Effector CD4-positive, alpha-beta T cell (primary cell): ENCODE results near the gene RPS6KA2.
A peak's percentile ranks its signal among the peaks of the same experiment; 100 is the strongest.

Experiments used
- DNase-seq: peaks from one replicate; pipeline ENCODE4 v3.0.0-alpha.2; 2020

RPS6KA2 gene

DNA sequence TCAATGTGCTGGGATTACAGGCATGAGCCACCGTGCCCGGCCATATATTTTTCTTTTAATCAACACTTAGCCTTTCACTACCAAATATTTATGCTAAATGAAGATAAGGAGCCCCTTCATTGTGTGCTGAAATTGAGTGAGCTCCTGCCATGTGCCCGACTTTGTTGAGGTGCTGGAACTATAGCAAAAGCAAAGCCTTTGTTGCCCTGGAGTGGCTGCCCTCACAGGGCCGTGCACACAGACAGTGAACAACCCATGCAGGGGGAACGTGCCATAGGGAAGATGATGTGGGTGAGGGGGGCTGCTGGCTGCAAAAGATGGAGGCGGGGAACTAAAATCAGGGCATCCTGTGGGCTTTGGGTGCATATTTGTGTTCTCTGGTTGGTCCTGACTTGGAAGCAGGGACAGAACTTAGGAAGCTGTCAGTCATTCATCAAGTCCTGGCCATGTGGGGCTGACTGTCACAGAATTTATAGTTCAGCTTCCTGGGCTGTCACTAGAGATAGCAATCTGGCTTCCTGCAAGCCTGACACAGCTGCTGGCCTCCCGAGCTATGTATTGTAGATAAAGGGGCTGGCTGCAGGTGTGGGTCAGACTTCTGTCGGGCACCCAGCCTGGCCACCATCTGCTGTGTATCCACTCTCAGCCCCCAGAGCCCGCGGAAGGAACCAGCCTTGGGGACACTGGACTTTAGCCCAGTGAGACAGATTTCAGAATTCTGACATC lies 187.5 kb downstream of the RPS6KA2 start:
- no peak for DNase-seq

DNA sequence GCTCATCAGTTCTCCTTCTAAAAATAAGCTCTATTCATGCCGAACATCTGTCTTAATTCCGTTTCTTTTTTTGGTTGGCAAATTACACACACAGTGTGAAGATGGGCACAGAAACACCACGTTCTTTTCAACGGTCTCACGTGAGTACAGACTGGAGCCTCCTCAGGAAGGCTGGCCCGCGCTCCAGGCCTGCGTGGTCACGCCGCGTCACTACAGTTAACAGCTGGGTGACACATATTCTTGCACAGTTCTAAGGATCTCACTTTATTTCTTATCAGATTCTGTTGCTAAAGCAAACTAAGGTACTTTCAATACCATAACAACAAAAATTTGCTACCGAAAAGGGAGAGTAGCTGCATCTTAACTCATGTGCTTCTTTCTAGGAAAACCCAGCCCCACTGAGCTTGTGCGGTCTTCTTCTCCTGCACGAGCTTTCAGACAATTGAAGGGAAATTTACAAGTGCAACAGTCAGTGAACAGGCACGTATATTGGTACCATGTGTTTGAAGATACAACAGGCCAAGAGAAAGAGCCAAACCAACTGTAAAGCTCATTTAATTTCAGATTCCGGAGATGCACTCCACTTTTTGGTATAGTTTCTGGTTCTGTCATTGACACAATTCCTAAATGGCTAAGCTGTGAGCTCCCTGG lies 188.7 kb downstream of the RPS6KA2 start:
- no peak for DNase-seq

- no peak for DNase-seq
Observed at GRCh38 chr6:166437661-166438060, 189.4 kb downstream of the RPS6KA2 start.

- DNase-seq, result no peak
Observed at GRCh38 chr6:166436195-166437139, 190.6 kb downstream of the RPS6KA2 start.

- no peak for DNase-seq
Observed at GRCh38 chr6:166435574-166435973, 191.5 kb downstream of the RPS6KA2 start.

DNA sequence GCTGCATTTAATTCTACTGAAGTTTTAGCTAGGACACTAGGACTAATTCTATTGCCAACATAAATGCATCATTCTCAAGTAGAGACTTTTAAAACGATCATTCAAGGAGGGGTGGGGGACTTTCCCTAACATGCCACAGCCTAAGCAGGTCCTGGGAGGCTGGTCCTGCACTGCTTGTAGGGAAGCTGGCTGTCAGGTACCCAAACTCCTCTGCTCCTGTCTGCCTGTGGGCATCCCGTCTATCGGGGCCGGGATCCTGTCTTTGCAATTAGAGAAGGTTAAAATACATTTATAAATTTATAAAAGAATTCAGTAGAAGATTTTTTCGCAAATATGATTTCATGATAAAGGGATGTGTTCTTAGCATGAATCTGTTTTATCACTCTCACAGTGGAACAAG lies 192.7 kb downstream of the RPS6KA2 start:
- no peak for DNase-seq

DNA sequence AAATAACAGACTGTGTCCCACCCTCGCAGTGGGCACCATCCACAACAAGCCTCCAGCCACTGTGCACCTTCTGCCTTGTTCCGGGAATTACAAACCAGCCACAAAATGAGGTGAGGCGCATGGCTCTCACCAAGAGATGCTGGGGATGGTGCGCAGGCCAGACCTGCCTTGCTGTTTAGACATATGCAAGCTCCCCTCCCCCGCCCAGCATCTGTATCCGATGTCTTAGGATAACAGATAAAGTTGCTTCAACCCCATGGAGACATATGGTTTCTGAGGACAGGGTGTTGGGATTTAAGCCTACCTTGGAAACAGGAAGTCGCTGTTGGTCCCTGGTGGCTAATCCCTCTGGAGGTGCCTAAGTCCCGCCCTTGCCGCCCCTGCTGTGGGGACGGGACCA lies 194.0 kb downstream of the RPS6KA2 start:
- no peak for DNase-seq

GRCh38 chr6:166430269-166430668 lies 196.8 kb downstream of the RPS6KA2 start:
- DNase-seq, result no peak

DNA sequence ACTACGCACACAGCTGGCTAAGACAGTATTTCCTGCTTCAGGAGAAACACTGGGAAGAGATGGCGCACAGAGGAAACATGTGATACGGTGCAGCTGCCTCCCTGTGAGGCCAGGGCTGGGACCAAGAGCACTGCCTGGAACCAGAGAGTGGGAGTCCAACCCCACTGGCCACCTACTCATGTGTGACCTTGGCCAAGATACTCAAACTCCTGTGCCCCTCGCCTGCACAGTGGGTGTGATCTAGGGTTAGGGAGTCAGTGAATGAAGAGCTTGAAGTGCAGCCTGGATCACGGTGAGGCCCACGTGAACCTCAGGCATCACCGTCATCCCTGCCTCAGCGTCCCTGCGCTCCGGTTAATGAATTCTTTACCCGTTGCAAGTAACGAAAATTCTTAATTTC lies 202.6 kb downstream of the RPS6KA2 start:
- DNase-seq, result no peak

DNA sequence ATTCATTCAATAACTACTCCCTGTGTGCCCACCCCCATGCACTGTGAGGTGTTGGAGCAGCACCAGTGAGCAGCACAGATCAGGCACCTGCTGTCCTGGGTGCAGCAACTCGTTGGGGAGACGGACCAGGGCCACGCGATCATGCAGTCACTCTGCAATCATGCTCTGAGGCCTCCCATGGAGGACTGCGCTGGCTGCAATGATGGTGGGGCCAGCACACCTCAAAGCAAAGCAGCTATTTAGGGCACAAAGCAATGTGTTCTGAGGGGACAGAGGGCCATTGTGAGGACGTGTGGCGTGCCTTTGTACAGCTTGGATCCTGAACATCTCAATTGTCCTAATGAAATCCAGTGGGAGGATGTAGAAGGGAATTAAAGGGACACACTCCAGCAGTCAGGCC lies 203.3 kb downstream of the RPS6KA2 start:
- no peak for DNase-seq

- DNase-seq, result no peak
Observed at GRCh38 chr6:166423051-166423745, 203.9 kb downstream of the RPS6KA2 start.

DNA sequence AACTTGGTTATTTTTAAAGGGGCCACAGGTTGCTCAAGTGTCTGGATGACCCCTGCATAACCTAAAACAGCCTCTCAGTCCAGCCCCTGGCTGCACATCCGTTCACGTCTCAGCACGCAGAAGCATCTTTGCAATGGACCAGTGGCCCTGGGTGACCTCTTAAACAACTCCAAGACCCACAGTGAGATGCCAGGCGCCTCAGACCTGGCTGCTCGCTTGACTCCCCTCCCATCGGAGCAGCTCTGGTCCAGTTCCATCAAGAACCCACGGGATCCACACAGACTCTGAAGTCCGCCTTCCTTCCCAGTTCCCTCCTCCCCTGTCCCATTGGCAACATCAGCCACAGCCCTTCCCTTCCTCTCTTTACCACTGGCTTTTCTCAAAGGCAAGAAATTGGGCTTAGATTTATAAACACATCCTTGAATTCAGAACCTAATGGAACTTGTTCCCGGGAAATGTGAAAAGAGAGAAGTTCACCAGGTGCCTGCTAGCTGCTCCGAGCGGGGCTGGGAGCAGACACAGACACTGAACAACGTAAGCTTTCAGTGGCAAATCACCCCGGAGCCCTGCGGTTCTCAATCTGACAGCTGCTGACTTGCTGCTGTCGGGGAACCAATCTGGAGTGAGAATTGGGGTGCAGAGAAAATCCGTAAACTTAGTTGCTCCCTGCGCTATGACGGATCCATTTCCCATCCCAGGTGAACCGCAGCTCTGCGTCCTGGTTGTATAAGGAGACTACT lies 204.7 kb downstream of the RPS6KA2 start:
- DNase-seq, result no peak

DNA sequence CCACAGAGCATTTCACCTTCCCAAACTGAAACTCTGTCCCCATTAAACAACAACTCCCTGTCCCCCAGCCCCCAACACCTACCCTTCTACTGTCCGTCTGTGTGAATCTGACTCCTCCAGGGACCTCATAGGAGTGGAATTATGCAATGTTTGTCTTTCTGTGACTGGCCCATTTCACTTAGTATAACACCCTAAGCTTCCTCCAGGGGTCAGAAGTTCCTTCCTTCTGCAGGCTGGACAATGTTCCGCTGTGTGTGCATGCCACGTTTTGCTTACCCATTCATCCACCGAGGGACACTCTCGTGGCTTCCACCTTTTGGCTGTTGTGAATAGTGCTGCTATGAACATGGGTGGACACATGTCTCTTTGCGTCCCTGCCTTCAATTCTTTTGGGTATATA lies 206.7 kb downstream of the RPS6KA2 start:
- DNase-seq, result no peak

GRCh38 chr6:166419717-166420116 lies 207.3 kb downstream of the RPS6KA2 start:
- no peak for DNase-seq

DNA sequence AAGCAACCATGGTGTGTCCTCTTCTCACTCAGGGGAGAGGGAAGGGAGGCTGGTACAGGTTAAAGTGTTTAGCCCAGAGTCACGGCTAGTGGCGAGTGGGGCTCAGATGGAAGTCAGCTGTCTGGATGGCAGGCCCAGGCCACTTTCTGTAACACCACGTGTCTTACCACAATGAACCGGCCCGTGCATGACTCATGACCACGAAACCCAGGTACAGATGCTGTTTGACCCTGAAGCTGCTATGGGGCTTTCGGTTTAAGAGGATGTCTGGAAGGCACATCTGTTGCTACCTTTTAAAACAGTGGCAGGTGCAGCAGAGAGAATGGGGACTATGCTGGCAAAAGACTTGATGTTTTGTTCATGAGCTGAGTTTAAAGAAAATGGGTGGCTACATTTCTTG lies 207.8 kb downstream of the RPS6KA2 start:
- DNase-seq, result peak; percentile 44

DNA sequence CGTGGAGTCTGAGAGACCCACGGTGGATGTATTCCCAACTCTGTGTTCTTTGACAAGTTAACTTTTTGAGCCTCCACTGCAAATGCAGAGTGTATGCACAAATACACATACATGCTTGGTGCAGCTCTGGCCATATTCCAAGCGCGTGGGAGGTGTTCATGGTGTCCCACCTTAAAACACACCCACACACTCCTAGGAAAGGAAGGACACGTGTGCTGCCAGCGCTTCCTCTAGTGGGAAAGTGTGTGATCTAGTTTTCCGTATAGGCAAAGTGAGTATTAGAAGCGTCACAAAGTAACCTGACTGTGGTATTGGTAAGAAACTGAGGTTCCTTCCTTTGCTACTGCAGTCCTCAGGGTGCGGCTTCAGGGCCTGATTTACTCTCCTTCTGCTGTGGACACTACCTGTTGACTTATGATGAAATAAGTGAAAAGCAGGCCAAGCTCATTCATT lies 208.3 kb downstream of the RPS6KA2 start:
- DNase-seq, result no peak

GRCh38 chr6:166417285-166417691 lies 209.8 kb downstream of the RPS6KA2 start:
- peak; percentile 47 for DNase-seq

GRCh38 chr6:166415833-166416347 lies 211.2 kb downstream of the RPS6KA2 start:
- DNase-seq, result no peak

- no peak for DNase-seq
Observed at GRCh38 chr6:166415306-166415705, 211.7 kb downstream of the RPS6KA2 start.

GRCh38 chr6:166413491-166413951 lies 213.5 kb downstream of the RPS6KA2 start:
- DNase-seq, result no peak

GRCh38 chr6:166412911-166413384 lies 214.1 kb downstream of the RPS6KA2 start:
- no peak for DNase-seq
